ENCODE measurements around the gene TMEM139. TPM values are rescaled to one million over a fixed set of nuclear protein-coding genes. Genes with fewer than 3 reads are reported as not detected.

The TMEM139 gene
- polyA plus RNA-seq, 1 of the 3 experiments (the other 2 are of a cell fraction), result 0.05 TPM

GRCh38 chr7:143279186-143280098, 5.3 kb upstream of the TMEM139 start:
- Histone ChIP-seq H3K36me3 (replicated peaks in 1 of 2; ENCODE audit: control insufficient read depth in 1 of 2, insufficient read depth in 2 of 2, low read length in 1 of 2) (no peaks in the 10 kb centered on the region), H3K9me2 (no peaks in the 10 kb centered on the region), H3K4me2 (peak overlapping the region; percentile 20; the same call in 1 of the 2 replicates), H3F3A (replicated peaks; ENCODE audit: insufficient read depth) (no peaks in the 10 kb centered on the region), H3K9me3 (no peaks in the 10 kb centered on the region), H2AFZ (ENCODE audit: low read depth) (peak overlapping the region; percentile 31; the same call in 1 of the 2 replicates), H3K27ac (ENCODE audit: low read depth in 2 of 2, low read length in 1 of 2) (peak overlapping the region in 1 of 2 experiments; percentile 44; a peak in 2 of 4 replicates), H3K4me3 (ENCODE audit: low read depth in 2 of 2, low read length in 1 of 2) (no peak overlapping the region), H3K79me2 (ENCODE audit: insufficient read depth) (no peaks in the 10 kb centered on the region), H4K20me1 (ENCODE audit: insufficient read depth) (no peaks in the 10 kb centered on the region), H3K9ac (peak overlapping the region; percentile 6; the same call in 1 of the 2 replicates), H3K27me3 (ENCODE audit: insufficient read depth) (no peaks in the 10 kb centered on the region), H3K4me1 (ENCODE audit: control insufficient read depth in 1 of 2, insufficient read depth in 2 of 2, low read depth in 1 of 2, low read length in 1 of 2) (peaks cover 3 to 9% of the 10 kb centered on the region in 2 experiments; a peak in 2 of 4 replicates)
- 65% methylated on average over 8 of the region's 8 CpGs for WGBS (ENCODE audit: low lambda C conversion rate)
- ChIA-PET CTCF (interaction anchor here (0.8 to 2.3 kb wide), 5 partner anchors 16 to 101 kb away, joined by 3 to 11 read pairs (median 4); partner anchors contain the start of gene GSTK1), POLR2A (interaction anchor here (0.8 to 1.6 kb wide), 2 partner anchors 16 kb away, joined by 3 read pairs; partner anchors contain the start of gene GSTK1)
- DNase-seq, result no peak
- TF ChIP-seq NFIC (IDR thresholded peaks at IDR 0.05; ENCODE audit: borderline replicate concordance) (no peak), SIN3A (IDR thresholded peaks at IDR 0.05; ENCODE audit: borderline replicate concordance, low read depth, low read length) (0 out of 2 replicates have a peak, but pooled peaks have one; percentile 66), IRF3 (IDR thresholded peaks at IDR 0.05; ENCODE audit: low read depth, low read length) (no peak), MXI1 (IDR thresholded peaks at IDR 0.05; ENCODE audit: low read depth, low read length) (peak; percentile 60; the same call in 1 of the 2 replicates), MAX (IDR thresholded peaks at IDR 0.05; ENCODE audit: low read depth) (peak; percentile 60; the same call in 1 of the 2 replicates), CTCF (IDR thresholded peaks at IDR 0.05) (no peak)

- 79% methylated on average over 1 of the region's 1 CpG for WGBS (ENCODE audit: low lambda C conversion rate)
- H3K4me2 ChIP-seq, result peak overlapping the region; percentile 20; the same call in 1 of the 2 replicates
- H3K36me3 ChIP-seq (replicated peaks in 1 of 2; ENCODE audit: control insufficient read depth in 1 of 2, insufficient read depth in 2 of 2, low read length in 1 of 2), result no peaks in the 10 kb centered on the region
- no peak overlapping the region for H3K4me3 ChIP-seq (ENCODE audit: low read depth in 2 of 2, low read length in 1 of 2)
- H3K79me2 ChIP-seq (ENCODE audit: insufficient read depth), result no peaks in the 10 kb centered on the region
- peaks cover 5 to 9% of the 10 kb centered on the region in 2 experiments; a peak in 2 of 4 replicates for H3K4me1 ChIP-seq (ENCODE audit: control insufficient read depth in 1 of 2, insufficient read depth in 2 of 2, low read depth in 1 of 2, low read length in 1 of 2)
- no peaks in the 10 kb centered on the region for H3K27me3 ChIP-seq (ENCODE audit: insufficient read depth)
- POLR2A ChIA-PET, result interaction anchor here (0.8 kb wide), 1 partner anchor 17 kb away, joined by 3 read pairs; the partner anchor contains the start of gene GSTK1
- no peaks in the 10 kb centered on the region for H3K9me2 ChIP-seq
- H3K9ac ChIP-seq, result peak overlapping the region; percentile 6; the same call in 1 of the 2 replicates
- H4K20me1 ChIP-seq (ENCODE audit: insufficient read depth), result no peaks in the 10 kb centered on the region
- no peaks in the 10 kb centered on the region for H3K9me3 ChIP-seq
- peak overlapping the region; percentile 31; the same call in 1 of the 2 replicates for H2AFZ ChIP-seq (ENCODE audit: low read depth)
- TF ChIP-seq USF1 (IDR thresholded peaks at IDR 0.05; ENCODE audit: borderline replicate concordance, low read depth) (no peak), TCF12 (IDR thresholded peaks at IDR 0.05) (no peak), ELF1 (IDR thresholded peaks at IDR 0.05) (no peak), EZH2phosphoT487 (IDR thresholded peaks at IDR 0.05; ENCODE audit: borderline replicate concordance, low read depth) (no peak), FOXJ3 (CRISPR knock-in tag; IDR thresholded peaks at IDR 0.05) (no peak), POLR2AphosphoS5 (IDR thresholded peaks at IDR 0.05; ENCODE audit: low read depth, low read length) (no peak), NRF1 (IDR thresholded peaks at IDR 0.05; ENCODE audit: low read depth, low read length) (no peak), REST (IDR thresholded peaks at IDR 0.05; ENCODE audit: low read depth, low read length) (no peak), PBX3 (IDR thresholded peaks at IDR 0.05) (no peak)
- no peaks in the 10 kb centered on the region for H3F3A ChIP-seq (replicated peaks; ENCODE audit: insufficient read depth)
- H3K27ac ChIP-seq (ENCODE audit: low read depth in 2 of 2, low read length in 1 of 2), result peak overlapping the region in 1 of 2 experiments; percentile 44; a peak in 2 of 4 replicates
- DNase-seq, result no peak
- CTCF ChIA-PET, result interaction anchor here (0.8 to 2.3 kb wide), 5 partner anchors 17 to 137 kb away, joined by 3 to 11 read pairs (median 4); partner anchors contain the start of gene GSTK1
Measured at GRCh38 chr7:143280160-143280559, 4.6 kb upstream of the TMEM139 start.
